ENCODE results near the gene PLCL1.

The PLCL1 gene

DNA sequence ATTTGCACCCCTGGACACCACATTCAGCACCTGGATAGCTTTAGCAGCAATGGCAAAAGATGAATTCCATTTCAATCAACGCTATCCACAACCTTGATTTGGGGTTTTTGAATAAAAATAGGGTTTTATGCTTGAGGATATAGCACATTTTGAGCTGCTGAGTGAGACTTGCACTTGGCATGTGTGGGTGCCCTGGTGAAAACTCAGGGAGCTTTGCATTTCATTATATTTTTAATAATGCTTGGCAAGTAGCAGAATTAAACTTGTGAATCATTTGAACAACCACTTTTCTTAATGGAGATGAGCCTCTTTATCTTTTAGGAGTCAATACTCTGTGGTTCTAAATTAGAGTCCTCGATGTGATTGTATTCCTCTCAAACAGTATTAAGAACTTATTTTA, 252.4 kb downstream of the PLCL1 start:
- no peak overlapping the region for H3K27ac ChIP-seq
- TF ChIP-seq, protein P1, sequence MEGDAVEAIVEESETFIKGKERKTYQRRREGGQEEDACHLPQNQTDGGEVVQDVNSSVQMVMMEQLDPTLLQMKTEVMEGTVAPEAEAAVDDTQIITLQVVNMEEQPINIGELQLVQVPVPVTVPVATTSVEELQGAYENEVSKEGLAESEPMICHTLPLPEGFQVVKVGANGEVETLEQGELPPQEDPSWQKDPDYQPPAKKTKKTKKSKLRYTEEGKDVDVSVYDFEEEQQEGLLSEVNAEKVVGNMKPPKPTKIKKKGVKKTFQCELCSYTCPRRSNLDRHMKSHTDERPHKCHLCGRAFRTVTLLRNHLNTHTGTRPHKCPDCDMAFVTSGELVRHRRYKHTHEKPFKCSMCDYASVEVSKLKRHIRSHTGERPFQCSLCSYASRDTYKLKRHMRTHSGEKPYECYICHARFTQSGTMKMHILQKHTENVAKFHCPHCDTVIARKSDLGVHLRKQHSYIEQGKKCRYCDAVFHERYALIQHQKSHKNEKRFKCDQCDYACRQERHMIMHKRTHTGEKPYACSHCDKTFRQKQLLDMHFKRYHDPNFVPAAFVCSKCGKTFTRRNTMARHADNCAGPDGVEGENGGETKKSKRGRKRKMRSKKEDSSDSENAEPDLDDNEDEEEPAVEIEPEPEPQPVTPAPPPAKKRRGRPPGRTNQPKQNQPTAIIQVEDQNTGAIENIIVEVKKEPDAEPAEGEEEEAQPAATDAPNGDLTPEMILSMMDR (conservative IDR thresholded peaks at IDR 0.05) = no peak
- TF ChIP-seq ZFX (IDR thresholded peaks at IDR 0.05) = no peak

DNA sequence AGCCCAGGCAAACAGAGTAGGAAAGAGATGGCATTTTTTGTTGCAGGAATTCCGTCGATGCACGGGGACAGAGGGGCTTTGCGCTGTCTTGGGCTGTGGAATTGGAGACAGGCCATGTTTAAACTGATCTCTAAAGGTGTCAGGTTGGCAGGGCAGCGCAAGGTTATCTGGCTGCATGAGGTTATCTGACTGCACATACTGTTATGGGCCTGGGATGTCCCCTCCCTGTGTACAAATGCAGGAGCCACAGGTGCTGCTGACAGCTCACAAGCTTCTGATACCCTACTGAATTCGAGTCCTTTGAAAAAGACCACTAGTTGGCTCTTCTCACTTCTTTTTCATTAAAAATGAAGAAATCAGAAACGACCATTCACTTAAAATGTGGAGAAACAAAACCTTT, 255.4 kb downstream of the PLCL1 start:
- TF ChIP-seq, protein P1 (conservative IDR thresholded peaks at IDR 0.05) = no peak
- no peak for TF ChIP-seq ZFX (IDR thresholded peaks at IDR 0.05)

DNA sequence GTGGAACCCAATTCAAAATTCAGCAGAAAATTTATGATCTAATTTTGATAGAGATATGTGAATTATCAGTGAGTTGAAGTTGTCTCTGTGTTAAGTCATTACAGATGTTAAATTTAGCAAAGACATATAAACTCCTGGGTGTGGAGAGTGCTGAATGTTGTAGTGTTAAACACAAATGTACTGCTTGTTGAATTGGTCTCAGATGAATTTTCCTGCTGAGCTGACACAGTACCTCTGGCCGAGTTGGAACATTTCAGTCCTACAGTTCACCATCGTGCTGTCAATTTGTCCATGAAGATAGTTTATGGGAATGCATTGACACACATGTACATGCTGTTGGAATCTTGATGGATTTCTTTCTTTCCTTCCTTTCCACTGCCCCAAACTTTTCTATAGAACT, 255.9 kb downstream of the PLCL1 start:
- H3K27ac ChIP-seq = no peak overlapping the region
- no peak for TF ChIP-seq ZFX (IDR thresholded peaks at IDR 0.05)
- TF ChIP-seq, protein P1 (conservative IDR thresholded peaks at IDR 0.05) = no peak

More for the DNA sequence above, 255.4 kb downstream of the PLCL1 start:
- no peak overlapping the region for H3K27ac ChIP-seq

DNA sequence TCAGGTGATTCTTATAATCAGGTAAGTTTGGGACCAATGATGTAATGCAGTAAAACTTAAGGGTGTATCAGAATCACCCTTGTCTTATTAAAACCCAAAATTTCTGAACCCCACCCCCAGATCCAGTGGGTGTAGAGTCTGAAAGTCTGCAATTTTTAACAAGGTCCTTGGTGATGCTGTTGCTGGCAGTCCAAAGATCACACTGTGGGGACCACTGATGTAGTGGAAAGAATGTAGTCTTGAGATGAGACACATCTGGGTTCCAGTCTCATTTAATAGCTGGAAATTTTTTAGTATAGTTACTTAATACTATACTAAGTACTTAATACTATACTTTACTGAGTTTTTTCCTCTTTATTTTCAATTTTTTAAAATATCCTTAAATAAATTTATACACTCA, 258.4 kb downstream of the PLCL1 start:
- TF ChIP-seq, protein P1 (conservative IDR thresholded peaks at IDR 0.05) = no peak
- no peak for TF ChIP-seq ZFX (IDR thresholded peaks at IDR 0.05)
- H3K27ac ChIP-seq = no peak overlapping the region

DNA sequence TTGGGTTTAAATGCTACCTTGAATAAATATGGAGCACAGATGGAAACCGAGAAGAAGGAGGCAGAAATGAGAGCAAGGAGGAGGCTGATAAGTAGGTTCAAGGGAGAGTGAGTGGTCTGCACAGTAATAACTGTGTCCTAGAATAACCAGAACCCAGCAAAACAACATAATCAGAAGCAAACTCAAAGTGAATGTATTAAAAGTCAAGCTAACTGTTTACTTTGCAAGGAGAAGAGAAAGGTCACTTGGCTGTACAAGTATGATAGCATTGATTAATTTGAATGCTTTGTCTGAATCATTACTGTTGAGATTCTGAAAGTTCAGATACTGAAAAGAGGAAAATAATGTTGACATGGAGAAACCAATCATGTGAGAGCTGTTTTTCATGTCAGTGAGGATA, 258.8 kb downstream of the PLCL1 start:
- TF ChIP-seq ZFX (IDR thresholded peaks at IDR 0.05) = no peak
- TF ChIP-seq, protein P1 (conservative IDR thresholded peaks at IDR 0.05) = no peak
- no peak overlapping the region for H3K27ac ChIP-seq

DNA sequence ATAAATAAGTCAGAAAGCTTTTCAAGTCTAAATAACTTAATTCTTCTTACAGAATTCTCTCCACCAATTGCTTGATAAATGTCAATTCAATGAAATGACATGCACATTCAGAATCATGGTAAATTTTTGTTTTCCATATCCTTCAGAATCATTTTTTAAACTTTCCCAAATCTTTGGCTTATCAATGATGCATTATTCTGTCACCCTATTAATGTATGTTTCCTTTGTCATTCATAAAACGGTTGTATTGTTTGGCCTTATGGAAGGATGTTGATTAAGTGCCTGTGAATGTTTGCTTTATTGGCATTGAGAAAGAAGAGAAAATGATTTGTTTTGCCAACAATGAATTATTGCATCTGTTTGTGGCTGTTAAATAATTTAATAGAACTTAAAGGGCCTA, 260.9 kb downstream of the PLCL1 start:
- TF ChIP-seq, protein P1 (conservative IDR thresholded peaks at IDR 0.05) = no peak
- no peak for TF ChIP-seq ZFX (IDR thresholded peaks at IDR 0.05)

DNA sequence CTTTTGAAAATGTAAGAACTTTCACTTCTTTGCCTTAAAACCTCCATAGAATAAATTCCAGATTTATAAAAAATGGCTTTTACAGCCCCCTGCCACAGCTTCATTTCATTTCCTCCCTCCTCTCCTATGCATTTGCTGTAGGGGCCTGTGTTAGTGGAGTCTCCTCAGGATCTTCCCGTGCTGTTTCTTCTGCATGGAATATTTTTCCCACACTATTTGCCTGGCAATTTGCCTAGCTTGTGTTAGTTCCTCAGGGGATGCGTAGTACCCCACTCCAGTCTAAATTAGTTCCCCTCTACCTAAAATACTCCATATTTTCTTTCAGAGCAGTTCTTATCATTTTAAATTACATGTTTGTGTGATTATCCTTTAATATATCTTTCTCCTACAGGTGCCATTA, 262.2 kb downstream of the PLCL1 start:
- TF ChIP-seq, protein P1 (conservative IDR thresholded peaks at IDR 0.05) = no peak
- TF ChIP-seq ZFX (IDR thresholded peaks at IDR 0.05) = no peak
- H3K27ac ChIP-seq = no peak overlapping the region

More for the DNA sequence above, 260.9 kb downstream of the PLCL1 start:
- no peak overlapping the region for H3K27ac ChIP-seq
